ENCODE data around the gene LZTS2. TPM values are rescaled to one million over a fixed set of nuclear protein-coding genes. Genes with fewer than 3 reads are reported as not detected.

LZTS2 gene
- total and polyA plus RNA-seq, 2 of the 4 experiments (the other 2 are of a cell fraction): 19.2 to 101 TPM

- no peak overlapping the region for H4K8ac ChIP-seq (ENCODE audit: low read depth in 2 of 2, low read length in 2 of 2)
- no peak overlapping the region for H2AK9ac ChIP-seq (replicated peaks; ENCODE audit: low read depth, low read length, poor library complexity)
- WGBS, 2 experiments (ENCODE audit: extremely low coverage in 2 of 2, insufficient read length in 1 of 2): no CpG with 5 or more reads among the region's 5 CpGs
- H3K27me3 ChIP-seq (ENCODE audit: control insufficient read depth, insufficient read depth, low read length): no peaks in the 10 kb centered on the region
- no peaks in the 10 kb centered on the region for H4K20me1 ChIP-seq (ENCODE audit: insufficient read depth, low read length)
- no peak overlapping the region for H2BK20ac ChIP-seq (ENCODE audit: low read depth, low read length)
- H3K4ac ChIP-seq (ENCODE audit: low read depth, low read length): no peak overlapping the region
- ATAC-seq (ENCODE audit: low read depth) (no peak), DNase-seq (no peak)
- peaks cover 6% of the 10 kb centered on the region for H3K4me1 ChIP-seq (ENCODE audit: control insufficient read depth, insufficient read depth, low read length)
- H3K9me1 ChIP-seq (ENCODE audit: insufficient read depth, low read length): peaks cover 12% of the 10 kb centered on the region; the same call in 1 of the 2 replicates
- H3K9me3 ChIP-seq (ENCODE audit: control insufficient read depth, insufficient read depth, low read length): no peaks in the 10 kb centered on the region
- no peak overlapping the region for H4K5ac ChIP-seq (ENCODE audit: low read depth, low read length)
- dilution Hi-C loops (cut with HindIII; ENCODE audit: low sequenced_read_pairs, unreplicated experiment): no loop called here
- intact Hi-C loops (cut with micrococcal nuclease): no loop called here
- TF ChIP-seq POLR2A (IDR thresholded peaks at IDR 0.05; ENCODE audit: low read depth, low read length) (no peak), NFE2L2 (IDR thresholded peaks at IDR 0.05; ENCODE audit: low read depth, low read length) (no peak), BHLHE40 (IDR thresholded peaks at IDR 0.05; ENCODE audit: low read depth, low read length) (no peak), MAFK (IDR thresholded peaks at IDR 0.05; ENCODE audit: low read depth, low read length) (no peak), RFX5 (IDR thresholded peaks at IDR 0.05; ENCODE audit: low read depth, low read length) (no peak), CHD1 (IDR thresholded peaks at IDR 0.05; ENCODE audit: low read depth, low read length) (no peak), RCOR1 (IDR thresholded peaks at IDR 0.05; ENCODE audit: insufficient replicate concordance, low read length) (no peak), RAD21 (IDR thresholded peaks at IDR 0.05; ENCODE audit: low read length) (no peak), FOS (IDR thresholded peaks at IDR 0.05; ENCODE audit: low read depth, low read length) (no peak), MXI1 (IDR thresholded peaks at IDR 0.05; ENCODE audit: borderline replicate concordance, low read depth, low read length) (no peak), MAZ (IDR thresholded peaks at IDR 0.05; ENCODE audit: borderline replicate concordance, low read depth, low read length) (no peak)
- TF ChIP-seq, protein P1, sequence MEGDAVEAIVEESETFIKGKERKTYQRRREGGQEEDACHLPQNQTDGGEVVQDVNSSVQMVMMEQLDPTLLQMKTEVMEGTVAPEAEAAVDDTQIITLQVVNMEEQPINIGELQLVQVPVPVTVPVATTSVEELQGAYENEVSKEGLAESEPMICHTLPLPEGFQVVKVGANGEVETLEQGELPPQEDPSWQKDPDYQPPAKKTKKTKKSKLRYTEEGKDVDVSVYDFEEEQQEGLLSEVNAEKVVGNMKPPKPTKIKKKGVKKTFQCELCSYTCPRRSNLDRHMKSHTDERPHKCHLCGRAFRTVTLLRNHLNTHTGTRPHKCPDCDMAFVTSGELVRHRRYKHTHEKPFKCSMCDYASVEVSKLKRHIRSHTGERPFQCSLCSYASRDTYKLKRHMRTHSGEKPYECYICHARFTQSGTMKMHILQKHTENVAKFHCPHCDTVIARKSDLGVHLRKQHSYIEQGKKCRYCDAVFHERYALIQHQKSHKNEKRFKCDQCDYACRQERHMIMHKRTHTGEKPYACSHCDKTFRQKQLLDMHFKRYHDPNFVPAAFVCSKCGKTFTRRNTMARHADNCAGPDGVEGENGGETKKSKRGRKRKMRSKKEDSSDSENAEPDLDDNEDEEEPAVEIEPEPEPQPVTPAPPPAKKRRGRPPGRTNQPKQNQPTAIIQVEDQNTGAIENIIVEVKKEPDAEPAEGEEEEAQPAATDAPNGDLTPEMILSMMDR (conservative IDR thresholded peaks at IDR 0.05; ENCODE audit: low read depth, low read length): no peak
- TF ChIP-seq, protein P2, sequence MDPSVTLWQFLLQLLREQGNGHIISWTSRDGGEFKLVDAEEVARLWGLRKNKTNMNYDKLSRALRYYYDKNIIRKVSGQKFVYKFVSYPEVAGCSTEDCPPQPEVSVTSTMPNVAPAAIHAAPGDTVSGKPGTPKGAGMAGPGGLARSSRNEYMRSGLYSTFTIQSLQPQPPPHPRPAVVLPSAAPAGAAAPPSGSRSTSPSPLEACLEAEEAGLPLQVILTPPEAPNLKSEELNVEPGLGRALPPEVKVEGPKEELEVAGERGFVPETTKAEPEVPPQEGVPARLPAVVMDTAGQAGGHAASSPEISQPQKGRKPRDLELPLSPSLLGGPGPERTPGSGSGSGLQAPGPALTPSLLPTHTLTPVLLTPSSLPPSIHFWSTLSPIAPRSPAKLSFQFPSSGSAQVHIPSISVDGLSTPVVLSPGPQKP (IDR thresholded peaks at IDR 0.05; ENCODE audit: borderline replicate concordance, low read depth, low read length): no peak
- H2BK15ac ChIP-seq (ENCODE audit: low read depth, low read length): no peak overlapping the region
- in situ Hi-C loops (cut with MboI; ENCODE audit: low sequenced_read_pairs): no loop called here
- H3K56ac ChIP-seq (ENCODE audit: extremely low read depth, insufficient read depth, low read length): no peak overlapping the region
- no peak overlapping the region for H3K18ac ChIP-seq (ENCODE audit: low read depth, low read length)
- no peak overlapping the region for H3K14ac ChIP-seq (replicated peaks; ENCODE audit: low read depth, low read length)
- H3K23ac ChIP-seq (ENCODE audit: low read depth, low read length): no peak overlapping the region
- H2BK5ac ChIP-seq (ENCODE audit: low read depth, low read length, poor library complexity, severe bottlenecking): no peak overlapping the region
- no peak overlapping the region for H2BK120ac ChIP-seq (ENCODE audit: low read depth, low read length)
- H3K27ac ChIP-seq (ENCODE audit: insufficient read depth, low read length): no peak overlapping the region
- ChIA-PET CTCF (no interaction called here), POLR2A (ENCODE audit: unreplicated experiment) (no interaction called here)
- no peak overlapping the region for H3K4me2 ChIP-seq (ENCODE audit: low read depth, low read length)
- H4K91ac ChIP-seq (ENCODE audit: insufficient read depth, low read depth, low read length): no peak overlapping the region
- H2AK5ac ChIP-seq (ENCODE audit: low read depth, low read length): no peak overlapping the region
- peaks cover 13% of the 10 kb centered on the region for H3K36me3 ChIP-seq (ENCODE audit: control insufficient read depth, insufficient read depth, low read length)
- 0 out of 4 replicates have a peak, but pooled peaks cover 0 to 5% of the 10 kb centered on the region in 2 experiments for H3K79me1 ChIP-seq (ENCODE audit: low read depth in 1 of 2, low read length in 2 of 2)
- no peak overlapping the region for H2AFZ ChIP-seq (replicated peaks; ENCODE audit: low read length, poor library complexity)
- no peak overlapping the region for H3K9ac ChIP-seq (ENCODE audit: low read depth, low read length)
- no TSS peak for BruUV-seq (replicated peaks)
- no peak overlapping the region for H3K4me3 ChIP-seq (ENCODE audit: insufficient read depth, low read depth, low read length)
Observed at GRCh38 chr10:100965820-100966219, 33.8 kb upstream of the LZTS2 start.

All from IMR-90 (cell line).